Astrocyte of the cerebellum (primary cell): ENCODE data around the gene HIPK2.
"Not testable (repeated sequence)": the region's sequence is repeated elsewhere in the genome, so short reads cannot be mapped to it uniquely, and the experiment has no call there.

Experiments used
- DNase-seq: peaks from one replicate; pipeline ENCODE4 v3.0.0-alpha.2; 2011; ENCODE audit warnings: low read depth
- H3K4me3 ChIP-seq: 2 replicates; pipeline ENCODE4 v1.5.1; 2011; ENCODE audit warnings: mild to moderate bottlenecking, low read depth, low read length, moderate library complexity
- CTCF ChIP-seq: IDR thresholded peaks from 2 replicates; pipeline ENCODE4 v1.5.1; 2012; ENCODE audit warnings: low read length, low read depth, moderate library complexity, mild to moderate bottlenecking; ENCODE audit errors: missing control alignments
- in situ Hi-C: cut with HindIII; loops from 2 replicates; pipeline ENCODE4 v1.10.0; 2017; ENCODE audit warnings: low sequenced_read_pairs

Gene HIPK2

GRCh38 chr7:139614886-139615285 is 162.9 kb downstream of the HIPK2 start:
- TF ChIP-seq CTCF: no peak
- in situ Hi-C loops: loop anchor here (25.0 kb wide), 1 partner anchor 397 kb away; no protein-coding TSS in a partner anchor
- H3K4me3 ChIP-seq: no peak overlapping the region
- DNase-seq: no peak

- TF ChIP-seq CTCF: no peak
- DNase-seq: no peak
- H3K4me3 ChIP-seq: no peak overlapping the region
- in situ Hi-C loops: loop anchor here (25.0 kb wide), 1 partner anchor 398 kb away; no protein-coding TSS in a partner anchor
These were observed 163.8 kb downstream of the HIPK2 start for GRCh38 chr7:139613971-139614411.

- DNase-seq, H3K4me3 ChIP-seq: not testable (repeated sequence)
- in situ Hi-C loops: loop anchor here (25.0 kb wide), 1 partner anchor 401 kb away; no protein-coding TSS in a partner anchor
These were observed 166.2 kb downstream of the HIPK2 start for GRCh38 chr7:139611556-139611955.

GRCh38 chr7:139610595-139610994 is 167.2 kb downstream of the HIPK2 start:
- H3K4me3 ChIP-seq: no peak overlapping the region
- DNase-seq: no peak
- in situ Hi-C loops: loop anchor here (25.0 kb wide), 1 partner anchor 402 kb away; no protein-coding TSS in a partner anchor
- TF ChIP-seq CTCF: no peak

GRCh38 chr7:139603896-139604295 is 173.9 kb downstream of the HIPK2 start:
- DNase-seq: no peak
- no peak for TF ChIP-seq CTCF
- in situ Hi-C loops: loop anchor here (25.0 kb wide), 1 partner anchor 408 kb away; no protein-coding TSS in a partner anchor
- no peak overlapping the region for H3K4me3 ChIP-seq

- no peak for DNase-seq
These were observed 174.5 kb downstream of the HIPK2 start for GRCh38 chr7:139603282-139603681.

More at GRCh38 chr7:139603282-139603681, 174.5 kb downstream of the HIPK2 start:
- TF ChIP-seq CTCF: no peak
- no peak overlapping the region for H3K4me3 ChIP-seq
- in situ Hi-C loops: loop anchor here (25.0 kb wide), 1 partner anchor 409 kb away; no protein-coding TSS in a partner anchor
